DMS114 treated with DMSO at 0.1 percent for 48 hours (cell line): Measurements from ENCODE around the gene RPL35.

Source experiments
- DNase-seq: peaks from one replicate; lab custom pipeline; 2025; ENCODE audit not compliant: unreplicated experiment; lab: John Stamatoyannopoulos, UW

The RPL35 gene

GRCh38 chr9:124820698-124821623 is 40.8 kb downstream of the RPL35 start:
- no peak for DNase-seq

- no peak for DNase-seq
These were observed 43.1 kb downstream of the RPL35 start for GRCh38 chr9:124818431-124819281.

- DNase-seq: no peak
These were observed 46.2 kb downstream of the RPL35 start for GRCh38 chr9:124815601-124816000.

GRCh38 chr9:124814164-124814535 is 47.6 kb downstream of the RPL35 start:
- no peak for DNase-seq

GRCh38 chr9:124813501-124814163 is 48.1 kb downstream of the RPL35 start:
- no peak for DNase-seq

GRCh38 chr9:124813041-124813440 is 48.7 kb downstream of the RPL35 start:
- DNase-seq: no peak

GRCh38 chr9:124812441-124812876 is 49.3 kb downstream of the RPL35 start:
- DNase-seq: no peak

GRCh38 chr9:124810663-124811355 is 50.9 kb downstream of the RPL35 start:
- DNase-seq: no peak

- no peak for DNase-seq
These were observed 51.8 kb downstream of the RPL35 start for GRCh38 chr9:124809741-124810500.

- no peak for DNase-seq
These were observed 52.5 kb downstream of the RPL35 start for GRCh38 chr9:124809211-124809610.

GRCh38 chr9:124808246-124808956 is 53.4 kb downstream of the RPL35 start:
- DNase-seq: no peak
